ENCODE data around the gene AKAP12.

- TF ChIP-seq POLR2AphosphoS5 (IDR thresholded peaks at IDR 0.05; ENCODE audit: borderline replicate concordance, low read depth, low read length) = no peak
- TF ChIP-seq FOXP2 (optimal IDR thresholded peaks at IDR 0.05; ENCODE audit: control extremely low read depth, extremely low read length, insufficient read depth) = no peak
- no peak for TF ChIP-seq EZH2 (IDR thresholded peaks at IDR 0.05)
Observed at GRCh38 chr6:151196555-151196954, 43.2 kb upstream of the AKAP12 start.

Measured in SK-N-MC (cell line).